ENCODE results near the gene OIT3. TPM values are rescaled to one million over a fixed set of nuclear protein-coding genes. Genes with fewer than 3 reads are reported as not detected.

Gene OIT3
- total and polyA plus RNA-seq, 2 experiments from 2014 or later: 1.1 to 7.0 TPM

- no peaks in the 10 kb centered on the region for H3K9me3 ChIP-seq (ENCODE audit: low read depth)
- H3K27ac ChIP-seq: no peak overlapping the region
- no peak overlapping the region for H3K4me3 ChIP-seq
- H3K4me1 ChIP-seq (ENCODE audit: low read depth): peaks cover 4% of the 10 kb centered on the region
- H3K36me3 ChIP-seq: no peaks in the 10 kb centered on the region
- H3K27me3 ChIP-seq: no peaks in the 10 kb centered on the region
- no peak for TF ChIP-seq CTCF (IDR thresholded peaks at IDR 0.05; ENCODE audit: low read depth, low read length)
- DNase-seq (ENCODE audit: low read depth in 1 of 2, low spot score in 1 of 2): no peak
Observed at GRCh38 chr10:72886621-72887020, 6.9 kb upstream of the OIT3 start.

GRCh38 chr10:72887043-72887442, 6.5 kb upstream of the OIT3 start:
- DNase-seq (ENCODE audit: low read depth in 1 of 2, low spot score in 1 of 2): peak in 1 of 2 donors; percentile 18
- H3K4me3 ChIP-seq: no peak overlapping the region
- no peaks in the 10 kb centered on the region for H3K27me3 ChIP-seq
- no peak overlapping the region for H3K27ac ChIP-seq
- TF ChIP-seq CTCF (IDR thresholded peaks at IDR 0.05; ENCODE audit: low read depth, low read length): no peak
- H3K4me1 ChIP-seq (ENCODE audit: low read depth): peaks cover 4% of the 10 kb centered on the region
- H3K36me3 ChIP-seq: no peaks in the 10 kb centered on the region
- H3K9me3 ChIP-seq (ENCODE audit: low read depth): no peaks in the 10 kb centered on the region

GRCh38 chr10:72888151-72888638, 5.3 kb upstream of the OIT3 start:
- Histone ChIP-seq H3K27me3 (no peaks in the 10 kb centered on the region), H3K9me3 (ENCODE audit: low read depth) (no peaks in the 10 kb centered on the region)
- TF ChIP-seq CTCF (IDR thresholded peaks at IDR 0.05; ENCODE audit: low read depth, low read length): no peak

GRCh38 chr10:72889391-72889831, 4.1 kb upstream of the OIT3 start:
- Histone ChIP-seq H3K27ac (no peak overlapping the region), H3K9me3 (ENCODE audit: low read depth) (no peaks in the 10 kb centered on the region), H3K4me3 (no peak overlapping the region), H3K4me1 (ENCODE audit: low read depth) (peaks cover 14% of the 10 kb centered on the region), H3K36me3 (no peaks in the 10 kb centered on the region), H3K27me3 (no peaks in the 10 kb centered on the region)
- DNase-seq (ENCODE audit: low read depth in 1 of 2, low spot score in 1 of 2): peak in 1 of 2 donors; percentile 29
- TF ChIP-seq CTCF (IDR thresholded peaks at IDR 0.05; ENCODE audit: low read depth, low read length): no peak

More at GRCh38 chr10:72888151-72888638, 5.3 kb upstream of the OIT3 start:
- Histone ChIP-seq H3K4me3 (no peak overlapping the region), H3K27ac (peak overlapping the region; percentile 69), H3K4me1 (ENCODE audit: low read depth) (peaks cover 9% of the 10 kb centered on the region), H3K36me3 (no peaks in the 10 kb centered on the region)
- no peak for DNase-seq (ENCODE audit: low read depth in 1 of 2, low spot score in 1 of 2)

- DNase-seq (ENCODE audit: low read depth in 1 of 2, low spot score in 1 of 2): no peak
- H3K36me3 ChIP-seq: no peaks in the 10 kb centered on the region
- H3K27ac ChIP-seq: no peak overlapping the region
- H3K9me3 ChIP-seq (ENCODE audit: low read depth): no peaks in the 10 kb centered on the region
- H3K27me3 ChIP-seq: no peaks in the 10 kb centered on the region
- peaks cover 14% of the 10 kb centered on the region for H3K4me1 ChIP-seq (ENCODE audit: low read depth)
- no peak for TF ChIP-seq CTCF (IDR thresholded peaks at IDR 0.05; ENCODE audit: low read depth, low read length)
- no peak overlapping the region for H3K4me3 ChIP-seq
Observed at GRCh38 chr10:72890086-72890485, 3.5 kb upstream of the OIT3 start.
